ENCODE measurements around the gene HEATR5A.
"Not testable (repeated sequence)": the region's sequence is repeated elsewhere in the genome, so short reads cannot be mapped to it uniquely, and the experiment has no call there.

The HEATR5A gene

DNA sequence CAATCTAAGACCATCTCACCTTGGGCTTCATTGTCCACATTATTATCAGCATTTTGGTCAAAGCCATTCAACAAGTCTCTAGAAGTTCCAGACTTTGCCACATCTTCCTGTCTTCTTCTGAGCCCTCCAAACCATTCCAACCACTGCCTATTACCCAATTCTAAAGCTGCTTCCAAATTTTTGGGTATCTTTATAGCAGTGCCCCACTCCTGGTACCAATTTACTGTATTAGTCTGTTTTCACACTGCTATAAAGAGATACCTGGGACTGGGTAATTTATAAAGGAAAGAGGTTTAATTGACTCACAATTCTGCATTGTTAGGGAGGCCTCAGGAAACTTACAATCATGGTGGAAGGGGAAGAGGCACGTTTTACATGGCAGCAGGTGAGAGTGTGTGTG lies 89.0 kb downstream of the HEATR5A start:
- not testable (repeated sequence) for DNase-seq (ENCODE audit: low read depth in 2 of 3, low spot score in 2 of 3)

DNA sequence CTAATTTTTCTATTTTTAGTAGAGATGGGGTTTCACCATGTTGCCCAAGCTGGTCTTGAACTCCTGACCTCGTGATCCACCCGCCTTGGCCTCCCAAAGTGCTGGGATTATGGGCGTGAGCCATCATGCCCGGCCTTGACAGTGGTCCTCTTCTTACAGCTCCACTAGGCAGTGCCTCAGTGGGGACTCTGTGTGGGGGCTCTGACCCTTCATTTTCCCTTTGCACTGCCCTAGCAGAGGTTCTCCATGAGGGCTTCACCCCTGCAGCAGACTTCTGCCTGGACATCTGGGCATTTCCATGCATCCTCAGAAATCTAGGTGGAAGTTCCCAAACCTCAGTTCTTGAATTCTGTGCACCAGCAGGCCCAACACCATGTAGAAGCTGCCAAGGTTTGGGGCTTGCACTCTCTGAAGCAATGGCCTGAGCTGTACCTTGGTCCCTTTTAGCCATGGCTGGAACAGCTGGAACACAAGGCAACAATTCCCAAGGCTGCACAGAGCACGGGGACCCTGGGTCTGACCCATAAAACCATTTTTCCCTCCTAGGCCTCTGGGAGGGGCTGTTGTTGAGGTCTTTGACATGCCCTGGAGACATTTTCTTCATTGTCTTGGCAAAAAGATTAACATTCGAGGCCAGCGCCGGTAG lies 90.4 kb downstream of the HEATR5A start:
- not testable (repeated sequence) for DNase-seq (ENCODE audit: low read depth in 2 of 3, low spot score in 2 of 3)

DNA sequence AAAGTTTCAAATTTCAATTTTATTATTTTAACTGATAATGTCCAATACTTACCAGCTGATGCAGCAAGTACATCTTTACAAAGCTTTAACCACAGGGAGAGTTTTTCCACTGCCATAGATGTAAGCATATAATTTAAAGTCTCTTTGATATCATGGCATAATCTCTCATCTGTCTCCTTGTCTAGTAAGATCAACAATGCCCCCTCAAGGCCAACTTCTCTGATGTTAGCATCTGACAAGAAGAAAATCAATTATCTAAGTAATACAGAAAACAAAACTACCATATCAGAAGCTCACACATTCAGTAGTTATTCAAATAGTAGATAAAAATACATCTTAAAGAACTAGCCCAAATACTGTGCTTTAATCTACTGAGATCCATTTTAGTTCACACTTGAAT lies 94.2 kb downstream of the HEATR5A start:
- DNase-seq (ENCODE audit: low read depth in 2 of 3, low spot score in 2 of 3), result no peak

DNA sequence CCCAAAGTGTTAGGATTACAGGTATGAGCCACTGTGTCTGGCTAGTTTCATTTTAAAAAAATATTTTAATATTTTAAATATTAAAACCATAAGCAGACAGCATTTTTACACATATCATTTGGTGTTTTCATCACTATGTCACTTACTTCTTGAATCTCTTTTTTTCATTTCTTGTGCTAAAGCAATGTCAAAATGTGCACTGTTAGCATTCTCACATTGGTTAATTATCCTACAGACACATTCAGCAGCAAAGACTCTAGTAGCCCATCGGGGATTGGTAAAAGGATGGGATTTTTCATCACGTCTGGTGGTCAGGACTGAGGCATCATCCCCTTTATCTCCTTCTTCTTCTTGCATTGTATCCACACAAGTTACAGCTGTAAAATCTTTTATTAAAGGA lies 96.9 kb downstream of the HEATR5A start:
- DNase-seq (ENCODE audit: low read depth in 2 of 3, low spot score in 2 of 3), result no peak

DNA sequence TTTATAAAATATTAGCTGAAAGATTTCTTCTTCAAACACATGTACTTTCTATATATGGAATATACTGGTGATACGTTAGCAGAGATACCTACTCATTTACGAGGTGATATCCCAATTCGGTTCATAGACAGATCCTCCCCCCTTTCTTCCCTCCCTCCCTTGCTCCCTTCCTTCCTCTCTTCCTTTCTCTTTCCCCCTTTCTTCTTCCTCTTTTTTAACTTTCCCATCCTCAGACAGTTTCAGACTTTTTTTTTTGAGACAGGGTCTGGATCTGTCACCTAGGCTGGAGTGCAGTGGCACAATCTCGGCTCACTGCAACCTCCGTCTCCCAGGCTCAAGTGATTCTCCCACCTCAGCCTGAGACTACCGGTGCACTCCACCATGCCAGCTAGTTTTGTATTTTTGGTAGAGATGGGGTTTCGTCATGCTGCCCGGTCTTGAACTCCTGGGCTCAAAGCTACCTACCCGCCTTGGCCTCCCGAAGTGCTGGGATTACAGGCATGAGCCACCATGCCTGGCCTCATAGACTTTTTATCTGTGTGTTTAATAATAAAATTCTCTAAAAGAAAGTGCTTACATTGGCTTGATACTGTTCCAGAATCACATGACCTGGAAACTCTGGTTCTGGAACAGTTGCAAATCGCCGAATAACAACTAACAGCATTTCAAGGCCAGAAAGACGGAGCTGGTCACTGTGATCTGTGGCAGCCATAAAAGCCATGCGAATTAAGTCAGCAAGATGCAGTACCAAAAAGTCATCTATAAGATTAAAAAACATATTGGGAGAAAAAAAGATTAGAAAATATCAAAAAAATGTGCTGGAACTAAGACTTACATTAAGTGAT lies 99.2 kb downstream of the HEATR5A start:
- DNase-seq (ENCODE audit: low read depth in 2 of 3, low spot score in 2 of 3), result no peak

DNA sequence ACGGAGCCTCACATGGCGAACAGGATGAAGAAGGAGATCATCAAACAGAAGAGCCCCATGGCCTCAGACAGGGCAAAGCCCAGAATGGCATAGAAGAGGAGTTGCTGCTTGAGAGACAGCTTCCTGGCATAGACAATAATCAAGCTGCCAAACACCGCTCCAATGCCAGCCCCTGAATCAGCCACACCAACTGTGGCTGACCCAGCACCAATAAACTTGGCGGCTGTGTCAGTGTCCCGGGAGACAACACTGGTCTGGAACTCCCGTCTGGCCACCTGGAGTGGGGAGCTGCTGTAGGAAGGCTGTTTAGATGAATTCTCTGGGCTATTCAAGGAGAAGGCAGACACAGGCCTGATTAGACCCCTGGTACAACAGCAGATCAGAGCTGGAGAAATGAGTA lies 100.1 kb downstream of the HEATR5A start:
- DNase-seq (ENCODE audit: low read depth in 2 of 3, low spot score in 2 of 3), result no peak

DNA sequence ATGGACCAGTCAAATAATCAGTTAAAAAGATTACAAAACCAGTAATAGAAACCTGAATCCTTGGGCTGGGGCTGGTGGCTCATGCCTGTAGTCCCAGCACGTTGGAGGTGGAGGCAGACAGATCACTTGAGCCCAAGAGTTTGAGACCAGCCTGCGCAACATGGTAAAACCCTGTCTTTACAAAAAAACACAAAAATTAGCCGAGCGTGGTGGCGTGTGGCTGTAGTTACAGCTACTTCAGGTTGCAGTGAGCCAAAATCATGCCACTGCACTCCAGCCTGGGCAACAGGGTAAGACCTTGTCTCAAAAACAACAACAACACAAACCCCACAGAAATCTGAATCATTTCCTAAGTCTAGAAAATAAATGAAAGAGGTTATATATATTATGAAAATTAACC lies 100.6 kb downstream of the HEATR5A start:
- no peak for DNase-seq (ENCODE audit: low read depth in 2 of 3, low spot score in 2 of 3)

DNA sequence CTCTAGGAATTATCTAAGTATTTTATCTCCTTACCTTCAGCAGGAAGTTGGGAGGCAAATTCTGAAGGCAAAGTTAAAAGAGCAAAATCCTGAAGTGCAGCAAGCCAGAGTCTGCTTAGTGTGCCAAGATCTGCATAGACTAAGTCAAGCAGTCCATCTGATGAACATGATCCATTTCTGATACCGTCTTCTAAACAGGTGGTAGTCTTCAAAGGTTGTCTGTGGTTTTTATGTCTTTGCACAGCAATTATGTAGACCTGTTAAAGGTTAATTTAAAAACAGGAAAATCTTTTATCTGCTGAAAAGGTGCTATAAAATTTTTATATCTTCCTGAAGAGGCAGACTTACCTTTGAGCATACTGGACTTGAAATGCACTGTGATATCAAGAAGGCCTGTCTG lies 107.4 kb downstream of the HEATR5A start:
- no peak for DNase-seq (ENCODE audit: low read depth in 2 of 3, low spot score in 2 of 3)

DNA sequence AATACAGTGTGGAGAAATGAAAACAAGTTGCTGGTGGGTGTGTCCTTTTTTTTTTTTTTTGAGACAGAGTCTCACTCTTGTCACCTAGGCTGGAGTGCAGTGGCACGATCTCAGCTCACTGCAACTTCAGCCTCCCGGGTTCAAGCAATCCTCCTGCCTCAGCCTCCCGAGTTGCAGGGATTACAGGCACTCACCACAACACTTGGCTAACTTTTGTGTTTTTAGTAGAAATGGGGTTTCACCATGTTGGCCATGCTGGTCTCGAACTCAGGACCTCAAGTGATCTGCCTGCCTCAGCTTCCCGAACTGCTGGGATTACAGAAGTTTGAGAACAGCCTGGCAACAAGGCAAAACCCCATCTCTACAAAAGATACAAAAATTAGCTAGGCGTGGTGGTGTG lies 108.0 kb downstream of the HEATR5A start:
- not testable (repeated sequence) for DNase-seq (ENCODE audit: low read depth in 2 of 3, low spot score in 2 of 3)

DNA sequence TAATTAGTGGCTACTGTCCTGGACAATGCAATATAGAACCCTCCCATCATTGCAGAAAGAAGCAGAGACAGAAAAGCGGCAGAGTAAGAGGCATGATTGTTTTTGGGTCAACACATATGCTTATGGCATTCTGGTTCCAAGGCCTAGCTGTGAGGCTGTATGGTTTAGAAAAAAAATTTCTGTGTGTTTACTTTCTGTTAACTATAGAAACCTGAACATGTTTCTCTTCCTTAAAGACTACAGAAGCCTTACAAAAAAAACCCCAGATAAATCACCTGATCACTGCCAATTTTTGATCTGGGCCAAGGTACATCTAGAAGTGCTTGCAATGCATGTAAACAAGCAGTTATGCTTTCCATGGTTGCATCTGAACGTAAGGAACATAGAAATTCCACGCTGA lies 112.7 kb downstream of the HEATR5A start:
- no peak for DNase-seq (ENCODE audit: low read depth in 2 of 3, low spot score in 2 of 3)

DNA sequence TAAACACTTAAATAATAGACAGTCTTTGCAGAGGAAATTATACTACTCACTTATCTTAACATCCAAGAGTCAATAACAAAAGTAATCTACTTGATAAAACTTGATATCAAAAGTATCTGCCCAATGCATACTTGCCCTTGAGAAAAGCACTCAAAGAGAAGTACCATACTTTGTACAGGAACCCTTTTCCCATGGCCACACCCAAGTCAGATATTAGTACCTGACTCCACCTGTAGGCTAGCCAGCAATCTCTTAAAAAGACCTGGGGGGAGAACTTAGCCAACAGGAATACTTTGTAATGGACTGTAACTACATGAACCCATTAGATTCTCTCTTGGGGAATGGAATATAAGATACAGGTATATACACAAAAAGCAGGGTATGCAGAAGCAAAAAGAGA lies 113.2 kb downstream of the HEATR5A start:
- no peak for DNase-seq (ENCODE audit: low read depth in 2 of 3, low spot score in 2 of 3)

DNA sequence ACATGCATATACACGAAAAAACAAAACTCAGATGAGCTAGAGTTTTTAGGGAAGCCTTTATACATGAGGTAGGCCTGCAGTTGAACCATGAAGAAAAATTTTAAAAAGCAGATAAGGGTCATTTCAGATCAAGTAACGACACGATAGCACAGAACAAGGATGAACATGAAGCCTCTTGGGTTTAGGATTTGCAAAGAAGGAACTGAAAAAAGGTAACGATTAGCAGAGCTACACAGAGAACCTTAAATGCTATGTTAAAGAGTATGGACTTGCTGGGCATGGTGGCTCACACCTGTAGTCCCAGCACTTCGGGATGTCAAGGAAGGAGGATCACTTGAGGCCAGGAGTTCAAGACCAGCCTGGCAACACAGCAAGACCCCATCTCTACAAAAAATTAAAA lies 116.7 kb downstream of the HEATR5A start:
- no peak for DNase-seq (ENCODE audit: low read depth in 2 of 3, low spot score in 2 of 3)

DNA sequence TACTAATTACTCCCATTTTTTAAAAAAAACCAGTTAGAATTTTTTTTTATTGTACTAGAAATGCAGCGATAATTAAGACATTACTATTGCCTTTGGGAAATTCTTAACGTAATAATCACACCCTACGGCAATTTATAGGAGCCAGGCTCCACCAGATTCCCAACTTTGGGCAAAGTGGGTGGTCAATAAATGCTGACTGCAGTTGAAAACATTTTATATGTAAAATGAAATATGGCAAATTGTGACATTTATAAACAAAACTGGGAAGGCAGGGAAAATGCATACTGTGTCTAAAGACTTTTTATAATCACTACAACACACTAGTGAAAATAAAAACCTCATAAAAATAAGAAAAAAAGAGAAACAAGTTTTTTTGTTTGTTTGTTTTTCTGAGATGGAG lies 119.5 kb downstream of the HEATR5A start:
- no peak for DNase-seq (ENCODE audit: low read depth in 2 of 3, low spot score in 2 of 3)

DNA sequence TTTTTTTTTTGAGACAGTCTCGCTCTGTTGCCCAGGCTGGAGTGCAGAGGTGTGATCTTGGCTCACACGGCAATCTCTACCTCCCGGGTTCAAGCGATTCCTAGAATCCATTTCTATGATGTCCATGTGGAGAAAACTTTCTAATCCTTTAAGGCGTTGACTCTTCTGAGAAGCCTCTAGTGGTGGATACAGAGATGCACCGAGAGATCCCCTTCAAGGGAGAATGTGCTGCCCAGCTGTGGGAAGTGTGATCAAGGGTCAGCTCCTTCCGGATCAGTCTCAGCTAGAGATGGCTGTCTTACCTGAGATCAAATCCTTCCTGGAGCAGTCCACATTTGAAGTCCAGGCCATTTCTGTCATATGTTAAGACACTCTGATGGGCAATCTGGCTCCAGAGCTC lies 120.1 kb downstream of the HEATR5A start:
- DNase-seq (ENCODE audit: low read depth in 2 of 3, low spot score in 2 of 3), result no peak

DNA sequence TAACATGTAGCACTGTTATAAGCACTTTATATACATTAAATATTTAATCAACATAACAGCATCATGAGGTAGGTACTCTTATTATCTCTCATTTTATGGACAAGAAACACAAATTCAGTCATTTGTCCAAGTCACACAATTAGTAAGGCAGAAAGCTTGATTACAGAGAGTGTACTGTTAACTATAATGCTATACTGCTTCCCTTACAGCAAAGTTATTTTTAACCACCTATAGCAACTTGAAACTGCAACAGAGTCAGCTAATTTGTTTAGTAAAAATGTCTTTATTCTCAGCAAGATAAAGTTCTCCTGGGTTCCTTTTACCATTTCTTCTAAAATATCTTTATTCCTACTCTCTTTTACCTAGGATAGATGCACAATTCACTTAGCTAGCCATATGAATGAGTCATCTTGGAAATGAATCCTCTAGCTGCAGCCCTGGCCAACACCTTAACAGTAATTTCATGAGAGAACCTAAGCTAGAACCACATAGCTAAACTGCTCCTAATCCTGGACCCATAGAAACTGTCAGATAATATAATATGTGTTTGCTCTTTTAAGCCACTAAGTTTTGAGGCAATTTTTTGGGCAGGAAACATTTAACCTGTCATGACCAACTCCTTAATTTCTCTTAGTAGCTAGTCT lies 122.5 kb downstream of the HEATR5A start:
- no peak for DNase-seq (ENCODE audit: low read depth in 2 of 3, low spot score in 2 of 3)

DNA sequence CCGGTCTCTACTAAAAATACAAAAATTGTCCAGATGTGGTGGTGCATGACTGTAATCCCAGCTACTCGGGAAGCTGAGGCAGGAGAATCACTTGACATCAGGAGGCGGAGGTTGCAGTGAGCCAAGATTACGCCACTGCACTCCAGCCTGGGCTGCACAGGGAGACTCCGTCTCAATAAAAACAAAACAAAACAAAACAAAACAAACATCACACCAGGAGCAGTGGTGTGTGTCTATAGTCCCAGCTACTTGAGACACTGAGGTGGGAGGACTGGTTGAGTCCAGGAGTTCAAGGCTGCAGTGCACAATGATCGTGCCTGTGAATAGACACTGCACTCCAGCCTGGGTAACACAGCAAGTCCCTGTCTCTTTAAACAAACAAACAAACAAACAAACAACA lies 123.2 kb downstream of the HEATR5A start:
- no peak for DNase-seq (ENCODE audit: low read depth in 2 of 3, low spot score in 2 of 3)

DNA sequence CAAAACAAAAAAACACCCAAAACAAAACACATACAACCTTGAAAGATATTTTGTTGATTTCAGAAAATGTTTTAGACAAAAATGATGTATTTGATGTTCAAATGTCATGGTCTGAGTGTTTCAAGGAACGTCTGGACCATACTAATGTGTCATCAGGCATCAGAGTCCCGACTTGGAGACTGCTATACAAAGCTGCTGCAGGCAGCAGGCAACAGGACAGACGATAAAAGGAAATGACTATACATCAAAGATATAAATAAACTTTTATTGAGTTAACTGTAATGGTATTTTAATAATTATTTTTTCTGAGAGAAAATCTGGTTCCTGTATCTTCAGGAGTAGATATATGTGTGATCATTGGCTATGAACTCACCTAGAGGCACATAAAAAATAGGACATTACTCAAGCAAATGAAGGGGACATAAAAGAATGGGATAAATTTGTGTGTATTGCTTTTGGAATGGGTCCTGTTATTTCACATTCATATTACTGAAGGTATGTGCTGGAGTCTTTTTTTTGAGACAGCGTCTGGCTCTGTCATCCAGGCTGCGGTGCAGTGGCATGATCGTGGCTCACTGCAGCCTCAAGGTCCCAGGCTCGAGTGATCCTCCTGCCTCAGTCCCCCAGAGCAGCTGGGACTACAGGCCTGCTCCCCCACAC lies 125.5 kb downstream of the HEATR5A start:
- DNase-seq (ENCODE audit: low read depth in 2 of 3, low spot score in 2 of 3), result no peak

DNA sequence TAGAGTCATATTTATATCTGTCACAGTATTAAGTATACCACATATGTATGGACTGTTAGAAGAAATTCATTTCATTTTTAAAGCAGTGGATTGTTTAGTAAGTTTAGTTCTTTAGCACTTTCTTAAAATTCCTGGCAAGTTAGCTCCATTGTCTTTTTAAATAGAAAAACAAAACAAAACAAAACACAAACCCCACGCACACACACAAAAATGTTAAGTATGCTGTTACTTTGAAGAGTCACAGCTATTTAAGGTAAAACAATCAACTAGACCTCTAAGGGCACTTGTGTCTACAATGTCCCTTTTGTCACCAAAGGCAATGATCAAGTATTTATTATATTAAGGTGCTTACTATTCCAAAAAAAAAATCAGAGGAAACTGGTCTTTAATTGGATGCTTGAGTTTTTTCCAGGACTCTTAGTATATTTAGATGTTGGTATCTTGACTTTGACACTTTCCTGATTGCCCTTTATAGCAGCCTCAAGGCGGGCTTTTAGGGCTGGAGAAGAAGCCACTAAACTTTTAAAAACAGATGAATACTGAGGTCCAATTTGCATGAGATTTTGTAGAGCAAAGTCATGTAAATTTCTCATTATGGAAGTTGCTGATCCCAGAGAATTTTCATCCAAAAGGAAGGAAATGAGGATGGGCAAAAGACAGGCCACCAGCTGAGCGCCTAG lies 127.3 kb downstream of the HEATR5A start:
- DNase-seq (ENCODE audit: low read depth in 2 of 3, low spot score in 2 of 3), result no peak

DNA sequence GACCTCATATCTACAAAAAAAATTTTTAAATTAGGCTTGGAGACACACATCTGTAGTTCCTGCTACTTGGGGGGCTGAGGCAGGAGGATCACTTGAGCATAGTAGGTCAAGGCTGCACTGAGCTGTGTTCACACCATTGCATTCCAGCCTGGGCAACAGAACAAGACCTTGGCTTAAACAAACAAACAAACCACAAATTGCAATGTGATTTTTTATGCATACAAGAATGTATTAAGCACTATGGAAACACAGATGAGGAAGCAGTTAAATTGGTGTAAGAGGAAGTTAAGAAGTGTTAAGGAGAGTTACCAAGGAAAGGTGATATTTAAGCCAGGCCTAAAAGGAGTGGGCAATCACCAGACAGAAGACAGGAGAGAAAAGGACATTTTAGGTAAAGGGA lies 129.1 kb downstream of the HEATR5A start:
- no peak for DNase-seq (ENCODE audit: low read depth in 2 of 3, low spot score in 2 of 3)

DNA sequence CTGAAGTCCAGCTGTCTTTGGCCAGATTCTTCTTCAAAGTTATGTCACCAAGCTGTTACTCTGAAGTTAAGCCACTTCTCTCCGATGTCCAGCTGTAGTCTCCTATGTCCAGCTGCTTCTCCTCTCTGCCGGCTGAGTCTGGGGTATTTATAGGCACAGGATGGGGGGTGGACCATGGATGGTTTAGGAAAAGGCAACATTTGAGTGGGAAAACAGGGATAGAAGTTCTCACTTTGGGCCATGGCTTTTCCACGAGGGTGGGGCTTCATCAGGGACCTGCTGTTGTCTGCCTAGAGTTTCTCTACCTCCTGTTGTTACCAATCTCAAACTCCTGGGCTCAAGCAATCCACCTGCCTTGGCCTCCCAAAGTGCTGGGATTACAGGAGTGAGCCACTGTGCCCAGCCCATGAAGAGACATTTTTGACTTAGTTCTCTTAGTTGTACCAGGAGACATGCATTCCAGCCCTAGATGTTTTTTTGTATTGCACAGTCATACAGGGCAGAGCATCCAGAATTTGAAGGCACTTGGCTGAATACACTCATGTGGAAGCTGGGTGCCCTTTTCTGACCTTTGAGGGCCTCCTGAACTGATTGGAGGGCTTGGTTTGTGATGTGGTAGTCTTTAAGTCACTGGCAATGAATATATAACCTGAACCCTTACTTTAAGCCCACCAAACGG lies 132.9 kb downstream of the HEATR5A start:
- no peak for DNase-seq (ENCODE audit: low read depth in 2 of 3, low spot score in 2 of 3)

Measured in activated CD8-positive, alpha-beta memory T cell treated with anti-CD3 and anti-CD28 coated beads for 48 hours (primary cell).